HepG2 (cell line): ENCODE measurements around the gene LGI4. TPM values are rescaled to one million over a fixed set of nuclear protein-coding genes. Genes with fewer than 3 reads are reported as not detected.

Source experiments
- CCDC6 ChIP-seq: sonication (generic); formaldehyde crosslinking; IDR thresholded peaks from 2 replicates; pipeline ENCODE4 v1.8.1; 2022; ENCODE audit warnings: mild to moderate bottlenecking, missing genetic modification reagents, moderate library complexity
- FOXA1 ChIP-seq, 2 experiments: fragments of 450-650 bp in 1 of 2; sonication (generic) in 1 of 2; formaldehyde crosslinking in 1 of 2; IDR thresholded peaks; 2 replicates each; pipeline versions ENCODE4 v1.4.0 to v1.6.1; 2016 to 2020; ENCODE audit warnings: missing genetic modification reagents in 1 of 2
- HCFC1 ChIP-seq: fragments of 150-350 bp; IDR thresholded peaks from 2 replicates; pipeline ENCODE4 v1.6.1; 2014; ENCODE audit warnings: low read depth, low read length
- LRRFIP1 ChIP-seq: sonication (generic); formaldehyde crosslinking; conservative IDR thresholded peaks from 2 replicates; pipeline ENCODE4 v1.4.0; 2020; ENCODE audit warnings: missing genetic modification reagents
- MTA1 ChIP-seq: sonication (generic); formaldehyde crosslinking; IDR thresholded peaks from 2 replicates; pipeline ENCODE4 v1.4.0; 2020; ENCODE audit warnings: missing genetic modification reagents, mild to moderate bottlenecking, borderline replicate concordance
- MTF1 ChIP-seq: sonication (generic); formaldehyde crosslinking; IDR thresholded peaks from 2 replicates; pipeline ENCODE4 v1.5.0; 2020; ENCODE audit warnings: missing genetic modification reagents
- SNRNP70 ChIP-seq: fragments of 200-400 bp; formaldehyde crosslinking; IDR thresholded peaks from 2 replicates; pipeline ENCODE4 v1.6.1; 2017; ENCODE audit warnings: mild to moderate bottlenecking, low read depth, low read length, moderate library complexity
- THAP8 ChIP-seq: sonication (generic); formaldehyde crosslinking; IDR thresholded peaks from 2 replicates; pipeline ENCODE4 v1.5.1; 2020; ENCODE audit warnings: missing genetic modification reagents, mild to moderate bottlenecking, borderline replicate concordance
- ZBTB25 ChIP-seq: IDR thresholded peaks from 2 replicates; pipeline ENCODE4 v1.6.1; 2018; ENCODE audit warnings: missing genetic modification reagents
- ZNF225 ChIP-seq: sonication (generic); formaldehyde crosslinking; IDR thresholded peaks from 2 replicates; pipeline ENCODE4 v1.4.0; 2020; ENCODE audit warnings: mild to moderate bottlenecking, missing genetic modification reagents
- ZNF337 ChIP-seq: sonication (generic); formaldehyde crosslinking; IDR thresholded peaks from 2 replicates; pipeline ENCODE4 v1.5.1; 2020; ENCODE audit warnings: missing genetic modification reagents, low read depth, mild to moderate bottlenecking, borderline replicate concordance
- ZNF367 ChIP-seq: sonication (generic); formaldehyde crosslinking; IDR thresholded peaks from 2 replicates; pipeline ENCODE4 v1.4.0; 2020; ENCODE audit warnings: missing genetic modification reagents, borderline replicate concordance
- ZNF484 ChIP-seq: sonication (generic); formaldehyde crosslinking; IDR thresholded peaks from 2 replicates; pipeline ENCODE4 v1.5.1; 2020; ENCODE audit warnings: mild to moderate bottlenecking, low read depth, missing genetic modification reagents, borderline replicate concordance
- ZNF614 ChIP-seq: IDR thresholded peaks from 2 replicates; pipeline ENCODE4 v1.6.1; 2018; ENCODE audit warnings: missing biosample characterization, missing genetic modification reagents, inconsistent platforms, borderline replicate concordance
- ZNF672 ChIP-seq: sonication (generic); formaldehyde crosslinking; IDR thresholded peaks from 2 replicates; pipeline ENCODE4 v1.8.1; 2022; ENCODE audit warnings: missing genetic modification reagents
- ZNF747 ChIP-seq: sonication (generic); formaldehyde crosslinking; IDR thresholded peaks from 2 replicates; pipeline ENCODE4 v1.8.1; 2023; ENCODE audit warnings: missing genetic modification reagents, mild to moderate bottlenecking, borderline replicate concordance
- ZNF790 ChIP-seq: sonication (generic); formaldehyde crosslinking; IDR thresholded peaks from 2 replicates; pipeline ENCODE4 v1.8.0; 2022; ENCODE audit warnings: missing genetic modification reagents, mild to moderate bottlenecking, borderline replicate concordance
- polyA plus RNA-seq, 8 experiments: library from polyadenylated mRNA; depleted of rRNA in 3 of 8; stranded (reverse) in 7 of 8; unstranded in 1 of 8; fragments of >200 nt; fragmentation: Illumina TruSeq in 4 of 8; extraction: Trizol in 4 of 8; gene quantifications; 2 replicates each; pipeline versions ENCODE4 v1.2.1 to v1.2.3, GENCODE V29; 2011 to 2016; ENCODE audit warnings: low read depth in 4 of 8, missing spikeins in 1 of 8, mixed read lengths in 1 of 8; ENCODE audit not compliant: insufficient read depth in 1 of 8
- total RNA-seq, 5 experiments: library from RNA; depleted of rRNA; stranded (reverse); fragments of >200 nt; fragmentation: Illumina TruSeq; extraction: Trizol; gene quantifications; 2 replicates each; pipeline ENCODE4 v1.2.3, GENCODE V29; 2016; ENCODE audit warnings: low read depth in 1 of 5
- TF ChIP-seq, protein P1 (sequence below): fragments of 450-650 bp; IDR thresholded peaks from 2 replicates; pipeline ENCODE4 v1.6.1; 2017; ENCODE audit warnings: mild to moderate bottlenecking
- TF ChIP-seq, protein P2 (sequence below): sonication (generic); formaldehyde crosslinking; IDR thresholded peaks from 2 replicates; pipeline ENCODE4 v1.8.1; 2023; ENCODE audit warnings: mild to moderate bottlenecking, missing genetic modification reagents, borderline replicate concordance

Gene LGI4
- total and polyA plus RNA-seq, 2 of the 13 experiments (the other 11 are each of a cell fraction or from before 2014, with no cell fraction given): 2.8 TPM; not detected in 1

GRCh38 chr19:35136977-35137702, 2.3 kb upstream of the LGI4 start (continued):
- TF ChIP-seq ZNF614 (CRISPR knock-in tag) (no peak), SNRNP70 (no peak), ZNF225 (CRISPR knock-in tag) (no peak), CCDC6 (CRISPR knock-in tag) (no peak), FOXA1 (IDR thresholded peaks at IDR 0.05) (no peak; the same call in 1 of the 2 replicates), FOXA1 (CRISPR knock-in tag; IDR thresholded peaks at IDR 0.05) (peak; percentile 76; the same call in 1 of the 2 replicates), ZBTB25 (CRISPR knock-in tag) (no peak), ZNF484 (CRISPR knock-in tag) (no peak), LRRFIP1 (CRISPR knock-in tag) (no peak), ZNF367 (no peak), ZNF747 (CRISPR knock-in tag) (peak; percentile 20; the same call in 1 of the 2 replicates), MTF1 (CRISPR knock-in tag) (no peak), ZNF672 (CRISPR knock-in tag) (no peak), ZNF790 (CRISPR knock-in tag) (no peak), THAP8 (CRISPR knock-in tag) (no peak), MTA1 (CRISPR knock-in tag) (peak; percentile 59; the same call in 1 of the 2 replicates), ZNF337 (CRISPR knock-in tag) (no peak), HCFC1 (no peak)
- TF ChIP-seq, protein P1, sequence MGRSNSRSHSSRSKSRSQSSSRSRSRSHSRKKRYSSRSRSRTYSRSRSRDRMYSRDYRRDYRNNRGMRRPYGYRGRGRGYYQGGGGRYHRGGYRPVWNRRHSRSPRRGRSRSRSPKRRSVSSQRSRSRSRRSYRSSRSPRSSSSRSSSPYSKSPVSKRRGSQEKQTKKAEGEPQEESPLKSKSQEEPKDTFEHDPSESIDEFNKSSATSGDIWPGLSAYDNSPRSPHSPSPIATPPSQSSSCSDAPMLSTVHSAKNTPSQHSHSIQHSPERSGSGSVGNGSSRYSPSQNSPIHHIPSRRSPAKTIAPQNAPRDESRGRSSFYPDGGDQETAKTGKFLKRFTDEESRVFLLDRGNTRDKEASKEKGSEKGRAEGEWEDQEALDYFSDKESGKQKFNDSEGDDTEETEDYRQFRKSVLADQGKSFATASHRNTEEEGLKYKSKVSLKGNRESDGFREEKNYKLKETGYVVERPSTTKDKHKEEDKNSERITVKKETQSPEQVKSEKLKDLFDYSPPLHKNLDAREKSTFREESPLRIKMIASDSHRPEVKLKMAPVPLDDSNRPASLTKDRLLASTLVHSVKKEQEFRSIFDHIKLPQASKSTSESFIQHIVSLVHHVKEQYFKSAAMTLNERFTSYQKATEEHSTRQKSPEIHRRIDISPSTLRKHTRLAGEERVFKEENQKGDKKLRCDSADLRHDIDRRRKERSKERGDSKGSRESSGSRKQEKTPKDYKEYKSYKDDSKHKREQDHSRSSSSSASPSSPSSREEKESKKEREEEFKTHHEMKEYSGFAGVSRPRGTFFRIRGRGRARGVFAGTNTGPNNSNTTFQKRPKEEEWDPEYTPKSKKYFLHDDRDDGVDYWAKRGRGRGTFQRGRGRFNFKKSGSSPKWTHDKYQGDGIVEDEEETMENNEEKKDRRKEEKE: no peak
- TF ChIP-seq, protein P2, sequence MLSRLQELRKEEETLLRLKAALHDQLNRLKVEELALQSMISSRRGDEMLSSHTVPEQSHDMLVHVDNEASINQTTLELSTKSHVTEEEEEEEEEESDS (CRISPR knock-in tag): no peak
